WERI-Rb-1 (cell line): ENCODE measurements around the gene KCNK7.

Experiments
- DNase-seq: peaks from one replicate; pipeline ENCODE4 v3.0.0-alpha.2; 2020
- H3K27ac ChIP-seq: fragments of 250-450 bp; sonication (Bioruptor Pico); 2 replicates; pipeline ENCODE4 v1.5.1; 2020; ENCODE audit warnings: mild to moderate bottlenecking, moderate library complexity
- H3K27me3 ChIP-seq: fragments of 250-450 bp; sonication (Bioruptor Pico); 2 replicates; pipeline ENCODE4 v1.5.1; 2021; ENCODE audit warnings: mild to moderate bottlenecking, low read depth, moderate library complexity; ENCODE audit not compliant: insufficient read depth, severe bottlenecking
- H3K36me3 ChIP-seq: fragments of 250-450 bp; sonication (Bioruptor Pico); 2 replicates; pipeline ENCODE4 v1.5.1; 2020; ENCODE audit warnings: mild to moderate bottlenecking, moderate library complexity
- H3K4me3 ChIP-seq: 2 replicates; pipeline ENCODE4 v1.5.1; 2011; ENCODE audit warnings: low read depth, mild to moderate bottlenecking, control low read depth, low read length
- H3K9me3 ChIP-seq: fragments of 250-450 bp; sonication (Bioruptor Pico); 2 replicates; pipeline ENCODE4 v1.5.1; 2021; ENCODE audit warnings: mild to moderate bottlenecking, moderate library complexity; ENCODE audit not compliant: severe bottlenecking
- TF ChIP-seq, protein P1 (sequence below): IDR thresholded peaks from 2 replicates; pipeline ENCODE4 v1.5.1; 2011; ENCODE audit warnings: low read depth, mild to moderate bottlenecking, control low read depth, inconsistent platforms, low read length

The KCNK7 gene

DNA sequence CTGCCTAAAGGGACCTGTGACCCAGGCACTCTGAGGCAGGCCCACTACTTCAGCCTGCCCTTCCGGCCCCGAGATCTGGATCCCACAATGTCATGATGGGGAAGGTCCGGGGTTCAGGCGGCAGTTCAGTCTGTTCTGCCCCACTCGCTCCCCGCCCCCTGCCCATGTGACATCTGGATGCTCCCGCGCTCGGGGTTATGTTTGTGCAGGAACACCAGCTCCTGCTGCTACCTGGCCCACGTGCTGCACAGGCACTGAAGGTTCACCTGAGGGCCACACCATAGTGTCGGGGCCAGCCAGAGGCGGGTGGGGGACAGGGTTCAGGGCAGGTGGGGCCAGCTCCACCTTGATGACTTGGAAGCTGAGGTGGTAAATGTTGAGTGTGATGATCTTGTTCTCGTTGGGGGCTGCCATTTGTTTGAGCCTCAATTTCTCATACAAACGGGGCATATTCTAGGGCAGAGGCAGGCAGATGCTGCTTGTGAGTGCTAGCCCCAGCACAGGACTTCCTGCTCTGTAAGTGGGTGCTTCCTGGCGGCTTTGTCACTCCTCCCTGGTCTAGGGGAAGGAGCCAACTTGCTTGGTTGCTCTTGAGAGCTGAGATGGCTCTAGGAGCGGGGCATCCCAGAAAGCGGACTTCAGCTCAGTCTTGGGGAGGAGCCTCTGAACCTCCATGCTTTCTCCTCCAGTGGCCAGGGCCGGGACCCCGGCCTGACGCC, 37.9 kb upstream of the KCNK7 start:
- Histone ChIP-seq H3K27ac (no peak overlapping the region), H3K36me3 (peaks cover 60% of the 10 kb centered on the region), H3K9me3 (no peaks in the 10 kb centered on the region), H3K27me3 (no peaks in the 10 kb centered on the region), H3K4me3 (no peak overlapping the region)
- no peak for DNase-seq
- TF ChIP-seq, protein P1, sequence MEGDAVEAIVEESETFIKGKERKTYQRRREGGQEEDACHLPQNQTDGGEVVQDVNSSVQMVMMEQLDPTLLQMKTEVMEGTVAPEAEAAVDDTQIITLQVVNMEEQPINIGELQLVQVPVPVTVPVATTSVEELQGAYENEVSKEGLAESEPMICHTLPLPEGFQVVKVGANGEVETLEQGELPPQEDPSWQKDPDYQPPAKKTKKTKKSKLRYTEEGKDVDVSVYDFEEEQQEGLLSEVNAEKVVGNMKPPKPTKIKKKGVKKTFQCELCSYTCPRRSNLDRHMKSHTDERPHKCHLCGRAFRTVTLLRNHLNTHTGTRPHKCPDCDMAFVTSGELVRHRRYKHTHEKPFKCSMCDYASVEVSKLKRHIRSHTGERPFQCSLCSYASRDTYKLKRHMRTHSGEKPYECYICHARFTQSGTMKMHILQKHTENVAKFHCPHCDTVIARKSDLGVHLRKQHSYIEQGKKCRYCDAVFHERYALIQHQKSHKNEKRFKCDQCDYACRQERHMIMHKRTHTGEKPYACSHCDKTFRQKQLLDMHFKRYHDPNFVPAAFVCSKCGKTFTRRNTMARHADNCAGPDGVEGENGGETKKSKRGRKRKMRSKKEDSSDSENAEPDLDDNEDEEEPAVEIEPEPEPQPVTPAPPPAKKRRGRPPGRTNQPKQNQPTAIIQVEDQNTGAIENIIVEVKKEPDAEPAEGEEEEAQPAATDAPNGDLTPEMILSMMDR: no peak

DNA sequence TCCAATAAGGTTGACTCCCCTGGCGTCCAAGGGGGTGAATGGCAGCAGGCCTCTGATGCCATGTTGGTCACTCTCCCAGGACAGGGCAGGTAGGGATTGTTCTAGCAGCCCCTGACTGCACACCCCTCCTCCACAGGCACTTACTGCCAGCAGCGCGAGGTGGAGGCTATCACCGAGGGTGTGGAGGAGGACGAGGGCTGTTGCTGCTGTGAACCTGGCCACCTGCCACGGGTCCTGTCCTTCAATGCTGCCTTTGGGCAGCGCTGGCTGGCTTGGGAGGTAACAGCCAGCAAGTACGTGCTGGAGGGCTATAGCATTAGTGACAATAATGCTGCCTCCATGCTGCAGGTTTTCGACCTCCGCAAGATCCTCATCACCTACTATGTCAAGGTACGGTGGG, 34.6 kb upstream of the KCNK7 start:
- Histone ChIP-seq H3K4me3 (no peak overlapping the region), H3K9me3 (no peaks in the 10 kb centered on the region), H3K27ac (no peak overlapping the region), H3K36me3 (peaks cover 70% of the 10 kb centered on the region), H3K27me3 (no peaks in the 10 kb centered on the region)
- TF ChIP-seq, protein P1: no peak
- no peak for DNase-seq

DNA sequence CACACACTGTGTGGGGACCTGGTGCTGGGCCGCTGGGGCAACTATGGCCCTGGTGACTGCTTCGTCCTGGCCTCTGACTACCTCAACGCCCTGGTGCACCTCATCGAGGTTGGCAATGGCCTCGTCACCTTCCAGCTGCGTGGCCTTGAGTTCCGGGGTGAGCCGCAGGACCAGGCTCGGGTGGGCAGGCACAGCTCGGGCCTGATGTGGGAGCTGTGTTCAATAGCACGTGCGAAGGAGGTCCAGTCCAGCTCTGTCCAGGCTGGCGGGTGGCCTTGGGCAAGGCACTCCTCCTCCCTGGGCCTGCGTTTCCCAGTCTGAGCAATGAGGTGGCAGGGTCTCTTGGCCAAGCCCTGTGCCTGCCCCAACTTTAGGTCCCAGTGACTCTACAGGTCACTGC, 34.0 kb upstream of the KCNK7 start:
- DNase-seq: no peak
- no peaks in the 10 kb centered on the region for H3K27me3 ChIP-seq
- H3K4me3 ChIP-seq: no peak overlapping the region
- peaks cover 65% of the 10 kb centered on the region for H3K36me3 ChIP-seq
- H3K9me3 ChIP-seq: no peaks in the 10 kb centered on the region
- no peak overlapping the region for H3K27ac ChIP-seq
- TF ChIP-seq, protein P1: no peak

DNA sequence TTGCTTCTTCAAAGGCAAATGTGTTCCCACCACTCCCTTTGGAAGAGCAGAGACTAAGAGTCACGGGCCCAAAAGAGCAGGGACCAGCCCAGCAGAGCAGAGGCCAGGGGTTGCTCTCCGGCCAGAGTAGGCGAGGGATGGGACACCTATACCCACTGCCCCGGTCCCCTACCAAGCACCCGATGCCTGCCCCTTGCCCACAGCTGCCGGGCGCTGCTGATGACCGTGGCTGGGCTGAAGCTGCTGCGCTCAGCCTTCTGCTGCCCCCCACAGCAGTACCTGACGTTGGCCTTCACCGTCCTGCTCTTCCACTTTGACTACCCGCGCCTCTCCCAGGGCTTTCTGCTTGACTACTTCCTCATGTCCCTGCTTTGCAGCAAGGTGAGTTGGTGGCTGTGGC, 31.6 kb upstream of the KCNK7 start:
- no peaks in the 10 kb centered on the region for H3K27me3 ChIP-seq
- H3K27ac ChIP-seq: no peak overlapping the region
- no peaks in the 10 kb centered on the region for H3K9me3 ChIP-seq
- H3K4me3 ChIP-seq: no peak overlapping the region
- TF ChIP-seq, protein P1: no peak
- H3K36me3 ChIP-seq: peaks cover 71% of the 10 kb centered on the region
- DNase-seq: no peak

DNA sequence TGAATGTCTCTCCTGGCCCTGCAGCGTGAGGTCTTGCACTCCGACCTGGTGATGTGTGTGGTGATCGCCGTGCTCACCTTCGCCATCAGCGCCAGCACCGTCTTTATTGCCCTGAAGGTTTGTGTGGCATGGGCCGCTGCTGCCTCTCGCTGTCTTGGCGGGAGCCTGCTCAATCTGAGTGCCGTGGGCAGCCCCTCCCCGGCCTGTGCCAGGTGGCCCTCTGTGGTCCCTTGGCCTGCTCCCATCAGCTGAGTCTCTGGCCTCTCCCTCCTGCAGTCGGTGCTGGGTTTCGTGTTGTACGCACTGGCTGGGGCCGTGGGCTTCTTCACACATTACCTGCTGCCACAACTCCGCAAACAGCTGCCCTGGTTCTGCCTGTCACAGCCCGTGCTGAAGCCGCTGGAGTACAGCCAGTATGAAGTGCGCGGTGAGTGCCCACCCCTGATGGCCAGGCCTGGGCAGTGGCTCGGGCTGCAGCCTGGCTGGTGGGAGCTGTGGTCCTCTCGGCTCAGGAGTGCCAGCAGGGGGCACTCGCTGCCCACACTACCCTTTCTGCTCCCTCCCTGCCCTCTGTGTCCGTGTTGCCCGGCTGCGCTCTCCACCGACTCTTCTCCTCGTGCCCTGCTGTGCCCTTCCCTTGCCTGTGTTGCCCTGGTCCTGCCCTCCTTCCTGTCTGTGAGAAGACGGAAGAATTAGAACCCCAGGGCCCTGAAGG, 30.2 kb upstream of the KCNK7 start:
- Histone ChIP-seq H3K36me3 (peaks cover 77% of the 10 kb centered on the region), H3K4me3 (no peak overlapping the region), H3K27ac (no peak overlapping the region), H3K27me3 (no peaks in the 10 kb centered on the region), H3K9me3 (no peaks in the 10 kb centered on the region)
- TF ChIP-seq, protein P1: peak; percentile 93
- DNase-seq: peak; percentile 61
